ENCODE data around the gene FNDC1.

FNDC1 gene

DNA sequence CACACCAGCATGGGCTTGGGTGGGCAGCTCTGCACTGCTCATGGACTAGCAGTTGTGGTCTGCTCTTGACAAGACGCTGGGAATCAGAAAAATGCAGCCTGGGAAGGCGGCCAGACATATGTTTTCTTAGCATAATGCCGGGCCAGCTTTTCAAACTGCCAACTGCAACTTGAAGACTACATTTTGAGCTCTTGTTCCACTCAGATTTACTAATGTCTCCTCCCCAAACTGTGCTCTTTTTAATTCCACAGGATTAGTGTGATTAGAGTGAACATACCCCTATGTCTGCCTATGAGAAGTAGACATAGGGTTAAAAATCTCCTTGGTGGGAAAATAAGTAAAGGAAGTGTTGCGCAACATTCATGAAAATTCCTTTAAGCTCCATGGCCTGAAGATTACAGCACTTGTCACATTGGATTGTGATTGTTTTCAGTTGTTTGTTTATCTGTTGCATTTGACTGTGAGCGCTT, 5.3 kb upstream of the FNDC1 start:
- DNase-seq: no peak

DNA sequence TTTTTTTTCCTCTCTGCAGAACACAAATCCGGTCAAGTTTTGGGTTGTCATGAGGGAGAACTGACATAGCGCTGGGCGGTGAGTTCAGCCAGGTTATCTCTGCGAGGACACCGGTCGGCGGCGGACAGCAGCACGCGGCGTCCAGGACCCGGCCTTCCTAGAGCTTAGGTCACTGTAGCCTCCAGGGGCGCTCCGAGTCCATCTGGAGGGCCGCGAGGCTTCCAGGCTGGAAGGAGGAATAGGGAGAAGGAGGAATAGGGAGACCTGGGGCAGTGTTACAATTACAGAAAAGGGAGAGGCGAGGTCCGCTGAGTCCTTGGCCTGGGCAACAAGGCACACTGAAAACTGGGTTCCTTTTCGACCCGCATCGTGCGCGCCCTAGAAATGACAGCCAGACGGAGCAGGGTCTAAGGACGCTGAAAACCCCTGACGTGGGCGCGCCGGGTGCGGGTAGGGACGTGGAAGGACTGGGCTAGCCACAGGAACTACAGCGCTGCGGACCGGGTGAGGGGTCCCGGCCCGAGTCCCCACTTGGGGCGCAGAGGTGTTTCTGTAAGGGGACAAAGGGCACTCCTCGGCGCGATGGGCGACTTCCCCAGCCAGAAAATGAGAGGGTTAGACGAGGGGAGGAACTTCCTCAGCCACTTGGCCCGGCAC, 536 bp upstream of the FNDC1 start:
- DNase-seq: no peak

GRCh38 chr6:159169557-159170332, 545 bp downstream of the FNDC1 start:
- no peak for DNase-seq

GRCh38 chr6:159170333-159170672, 1.1 kb downstream of the FNDC1 start:
- DNase-seq: no peak

DNA sequence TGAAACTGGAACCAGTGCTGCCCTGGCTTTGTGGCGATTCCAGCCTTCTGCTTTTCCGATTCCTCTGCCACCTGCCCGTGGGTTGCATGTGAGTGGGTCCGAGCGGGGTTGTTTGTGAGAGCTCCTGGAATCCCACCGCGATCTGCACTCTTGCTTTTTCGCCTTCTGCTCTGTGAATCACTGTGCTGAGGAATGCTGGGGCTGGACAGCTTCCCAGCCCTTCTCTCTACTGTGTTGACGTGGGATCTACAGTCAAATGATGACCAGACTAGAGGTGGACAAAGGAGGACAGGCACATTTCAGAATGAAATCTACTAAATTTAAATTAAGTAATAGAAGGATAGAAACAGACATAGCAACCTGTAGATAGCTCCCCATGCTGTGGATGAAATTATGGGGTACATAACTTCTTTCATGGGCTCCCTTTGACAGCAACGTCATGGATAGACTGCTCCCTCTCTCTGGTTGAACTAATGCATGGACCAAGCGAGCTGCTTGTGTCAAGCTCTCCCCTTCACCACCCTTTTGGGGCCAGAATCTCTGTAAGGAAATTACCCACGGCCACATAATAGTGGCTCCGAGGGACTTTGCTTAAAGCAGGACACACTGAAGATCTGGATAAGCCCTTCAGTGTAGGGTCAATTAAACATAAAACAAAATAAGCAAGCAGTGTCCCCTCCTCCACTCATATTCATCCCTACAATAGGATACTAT, 2.0 kb downstream of the FNDC1 start:
- DNase-seq: no peak

DNA sequence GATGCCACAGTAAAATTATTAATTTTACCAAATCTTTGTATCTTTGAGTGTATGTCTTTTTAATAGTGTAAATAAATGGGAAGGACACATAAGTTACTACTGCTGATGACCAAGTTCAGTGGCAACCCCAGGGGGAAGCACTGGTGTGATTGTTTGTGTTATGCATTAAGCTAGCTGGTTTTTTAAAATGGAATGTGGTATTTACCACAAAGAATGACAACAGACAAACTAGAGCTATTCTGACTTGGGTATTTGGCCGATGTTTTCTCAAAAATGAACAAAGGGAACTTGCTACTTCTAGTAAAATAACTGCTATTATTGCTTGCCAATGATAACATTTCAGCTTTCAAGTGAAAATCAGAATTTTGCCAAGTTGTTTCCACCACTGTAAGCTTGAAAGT, 2.9 kb downstream of the FNDC1 start:
- no peak for DNase-seq

DNA sequence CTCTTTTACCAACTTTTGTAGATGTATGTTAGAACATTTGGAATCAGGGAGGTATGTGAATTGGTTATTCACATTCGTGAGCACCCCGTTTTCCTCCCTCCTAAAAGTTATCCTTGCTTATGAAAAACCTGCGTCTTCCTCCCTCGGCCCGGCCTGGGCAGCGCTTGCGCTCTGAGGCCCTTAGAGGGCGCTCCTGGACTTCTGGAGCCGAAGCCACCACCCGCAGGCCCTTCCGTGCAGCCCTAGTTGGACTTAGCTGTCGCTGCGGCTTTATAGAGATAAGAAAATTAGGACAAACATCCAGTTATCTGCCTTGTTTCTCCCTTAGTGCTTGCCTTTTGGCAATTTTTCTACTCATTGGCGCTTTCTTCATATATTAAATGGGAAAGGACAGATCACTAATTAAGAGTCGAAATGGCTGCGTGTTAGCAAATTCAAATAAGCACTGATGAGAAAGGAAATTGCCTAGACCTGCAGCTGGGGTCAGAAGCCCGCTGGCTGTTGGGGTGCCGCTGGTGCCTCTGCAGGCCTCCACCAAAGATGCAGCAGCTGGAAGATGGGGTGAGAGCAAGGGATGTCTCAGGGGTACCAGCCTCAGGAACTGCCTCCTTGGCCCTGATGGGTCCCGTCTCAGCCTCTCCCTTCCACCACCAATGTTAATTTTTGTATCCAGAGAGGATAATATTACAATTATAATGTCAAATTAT, 5.2 kb downstream of the FNDC1 start:
- no peak for DNase-seq

DNA sequence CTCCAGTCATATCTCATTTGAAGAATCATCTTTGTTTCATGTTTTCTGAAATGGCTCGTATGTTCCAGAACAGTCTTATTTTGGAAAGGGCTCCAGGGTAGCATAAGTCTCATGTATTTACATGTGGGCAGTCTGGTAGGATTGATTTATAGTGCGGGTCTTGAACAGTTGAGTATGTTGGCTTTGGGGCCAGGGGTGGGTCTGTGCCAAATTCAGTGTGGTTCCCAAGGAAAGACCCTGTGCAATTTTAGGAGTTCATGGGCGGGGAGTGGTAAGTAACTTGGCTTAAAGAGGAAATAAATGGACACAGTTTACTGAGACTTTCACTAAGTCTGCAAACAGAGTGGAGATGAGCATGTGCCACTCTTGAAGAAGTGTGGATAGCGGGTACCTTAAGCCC, 7.7 kb downstream of the FNDC1 start:
- DNase-seq: no peak

DNA sequence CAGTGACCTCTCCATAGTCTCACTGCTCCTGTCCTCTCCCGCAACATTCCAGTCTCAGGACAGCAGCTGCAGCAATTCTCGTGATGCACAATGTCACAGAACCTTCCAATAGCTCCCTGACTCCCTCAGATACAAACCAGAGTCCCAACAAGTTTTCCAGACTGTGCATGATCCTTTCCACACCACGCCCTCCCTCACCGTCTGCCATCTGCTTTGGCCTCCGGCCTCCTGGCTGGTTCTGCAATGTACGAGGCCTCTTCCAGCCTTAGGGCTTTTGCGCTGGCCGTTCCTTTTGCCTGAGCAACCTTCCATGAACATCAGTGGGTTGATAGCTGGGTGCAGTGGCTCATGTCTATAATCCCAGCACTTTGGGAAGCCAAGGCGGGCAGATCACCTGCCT, 9.6 kb downstream of the FNDC1 start:
- DNase-seq: no peak

- no peak for DNase-seq
Observed at GRCh38 chr6:159180001-159180400, 10.8 kb downstream of the FNDC1 start.

GRCh38 chr6:159181914-159182313, 12.7 kb downstream of the FNDC1 start:
- no peak for DNase-seq

DNA sequence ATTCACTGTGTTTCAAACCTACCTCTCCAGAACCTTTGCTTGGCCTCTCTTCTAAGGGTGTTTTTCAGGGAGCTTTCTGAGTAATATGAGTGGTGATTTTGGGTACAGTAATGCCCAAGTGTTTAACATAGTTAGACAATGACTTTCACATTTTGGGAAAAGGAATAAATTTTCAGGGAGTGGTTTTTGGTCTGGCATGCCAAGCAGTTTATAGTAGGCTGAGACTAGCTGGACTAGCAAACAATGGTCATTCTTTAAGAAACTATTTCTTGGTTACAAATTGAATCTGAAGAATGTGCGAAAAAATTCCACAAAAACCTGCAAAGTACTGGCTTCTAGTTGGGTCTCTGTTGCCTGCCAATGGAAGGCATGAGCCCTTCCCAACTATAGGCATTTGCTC, 15.4 kb downstream of the FNDC1 start:
- no peak for DNase-seq

- DNase-seq: no peak
Observed at GRCh38 chr6:159190460-159190859, 21.3 kb downstream of the FNDC1 start.

- no peak for DNase-seq
Observed at GRCh38 chr6:159193923-159194322, 24.7 kb downstream of the FNDC1 start.

GRCh38 chr6:159194421-159194820, 25.2 kb downstream of the FNDC1 start:
- DNase-seq: no peak

- no peak for DNase-seq
Observed at GRCh38 chr6:159196430-159196975, 27.3 kb downstream of the FNDC1 start.

- DNase-seq: no peak
Observed at GRCh38 chr6:159197251-159197650, 28.1 kb downstream of the FNDC1 start.

GRCh38 chr6:159201336-159201735, 32.1 kb downstream of the FNDC1 start:
- no peak for DNase-seq

GRCh38 chr6:159203304-159204005, 34.3 kb downstream of the FNDC1 start:
- no peak for DNase-seq

DNA sequence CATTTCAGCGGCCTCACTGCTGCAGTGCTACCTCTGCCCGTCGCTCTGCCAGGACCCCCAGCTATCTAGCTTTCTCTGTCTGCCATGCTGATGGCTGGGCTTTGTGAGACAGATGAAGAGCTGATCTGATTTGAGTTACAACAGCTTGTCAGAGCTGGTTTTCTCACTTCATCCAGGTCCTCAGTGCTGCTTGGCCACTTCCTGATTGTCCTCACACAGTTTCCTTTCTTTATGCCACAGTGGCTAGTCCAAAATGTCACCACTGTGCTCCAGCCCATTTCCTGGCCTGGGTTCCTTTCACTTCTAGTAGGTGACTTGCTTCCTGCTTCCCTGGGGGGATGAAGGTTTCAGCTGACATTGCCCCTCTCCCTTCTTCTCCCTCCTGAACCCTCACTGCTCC, 35.4 kb downstream of the FNDC1 start:
- DNase-seq: no peak

GRCh38 chr6:159212028-159212427, 42.8 kb downstream of the FNDC1 start:
- DNase-seq: no peak

DNA sequence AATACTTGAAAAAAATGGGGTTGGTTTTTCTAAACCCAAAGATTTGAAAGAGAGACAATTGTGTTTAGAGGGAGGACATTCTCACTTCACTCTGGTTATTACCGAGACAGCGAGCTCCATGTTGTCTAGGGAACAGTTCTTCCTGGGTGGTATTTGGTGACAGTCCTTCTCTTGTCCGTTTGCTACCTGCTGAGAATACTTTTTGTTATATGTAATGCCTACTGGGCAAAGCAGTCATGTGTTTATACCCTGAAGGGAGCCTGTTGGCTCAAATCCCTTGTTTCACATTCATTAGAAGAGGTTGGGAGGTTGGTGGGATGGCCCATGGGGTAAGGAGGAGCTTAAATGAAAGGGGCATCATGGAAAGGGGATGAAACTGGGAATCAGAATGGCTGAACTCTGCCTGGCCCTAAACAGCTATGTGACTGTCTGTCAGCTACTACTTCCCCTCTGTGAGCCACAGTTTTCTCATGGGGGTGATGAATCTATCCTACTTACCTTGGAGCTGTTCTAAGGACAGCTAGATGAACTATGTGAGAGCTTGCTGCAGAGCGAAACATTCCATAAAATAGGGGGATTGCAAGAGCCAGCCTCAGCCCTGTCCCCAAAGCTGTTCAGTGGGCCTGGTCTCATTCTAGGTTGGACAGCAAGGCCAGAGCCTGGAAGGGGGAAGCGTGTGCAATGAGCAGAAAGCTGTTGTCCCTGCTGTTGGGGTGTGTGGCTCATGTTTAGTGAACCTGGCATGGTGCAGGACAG, 43.5 kb downstream of the FNDC1 start:
- no peak for DNase-seq

All from NCI-H510A (cell line).